ENCODE measurements around the gene MYBL2. TPM values are rescaled to one million over a fixed set of nuclear protein-coding genes. Genes with fewer than 3 reads are reported as not detected.

The MYBL2 gene
- total and polyA plus RNA-seq, 2 donors (not counting 3 experiments of a cell fraction or from before 2014, with no cell fraction given), result 35.7 to 105 TPM

- dilution Hi-C loops (cut with MboI; ENCODE audit: extremely low pct_ligation_motif_present, low sequenced_read_pairs) (no loop called here), intact Hi-C loops (cut with micrococcal nuclease) (no loop called here)
- Histone ChIP-seq H3K4me1 (ENCODE audit: control insufficient read depth, extremely low read depth, insufficient read depth, low read length) (no peaks in the 10 kb centered on the region), H3K9me3 (replicated peaks; ENCODE audit: control insufficient read depth, insufficient read depth, low read length) (no peaks in the 10 kb centered on the region), H3K36me3 (ENCODE audit: control insufficient read depth in 2 of 2, extremely low read depth in 1 of 2, insufficient read depth in 2 of 2, low read length in 2 of 2) (no peaks in the 10 kb centered on the region), H3K9me1 (replicated peaks; ENCODE audit: control insufficient read depth, extremely low read depth, insufficient read depth, low read length) (no peaks in the 10 kb centered on the region), H2AFZ (ENCODE audit: low read depth, low read length) (no peak overlapping the region), H3K4me3 (replicated peaks in 1 of 3; ENCODE audit: insufficient read depth in 1 of 3, low read depth in 1 of 3, low read length in 3 of 3) (no peak overlapping the region), H3K4me2 (ENCODE audit: insufficient read depth, low read length) (no peak overlapping the region), H3K27me3 (ENCODE audit: control insufficient read depth in 2 of 2, insufficient read depth in 2 of 2, low read length in 2 of 2) (peaks cover 0 to 4% of the 10 kb centered on the region in 2 experiments), H4K20me1 (replicated peaks; ENCODE audit: control insufficient read depth, extremely low read depth, insufficient read depth, low read length) (no peaks in the 10 kb centered on the region), H3K9ac (replicated peaks; ENCODE audit: extremely low read depth, insufficient read depth, low read length) (no peak overlapping the region), H3K79me2 (ENCODE audit: control insufficient read depth, insufficient read depth, low read length) (no peaks in the 10 kb centered on the region), H3K27ac (ENCODE audit: insufficient read depth, low read depth, low read length) (no peak overlapping the region)
- ChIA-PET CTCF (interaction anchor here (1.0 to 1.2 kb wide), 2 partner anchors 167 to 336 kb away, joined by 3 read pairs; no protein-coding TSS in a partner anchor), POLR2A (interaction anchor here (0.7 kb wide), 1 partner anchor 1882 kb away, joined by 7 read pairs; no protein-coding TSS in a partner anchor)
- FAIRE-seq (no peak), DNase-seq (ENCODE audit: low read depth, low spot score) (no peak)
- no TSS peak for BruUV-seq (replicated peaks)
- no peak for TF ChIP-seq POLR2AphosphoS5 (IDR thresholded peaks at IDR 0.05; ENCODE audit: insufficient read depth, low read depth, low read length)
- no peak for TF ChIP-seq POLR2A (IDR thresholded peaks at IDR 0.05; ENCODE audit: low read depth, low read length)
- no peak for TF ChIP-seq MYC (IDR thresholded peaks at IDR 0.05; ENCODE audit: low read depth, low read length)
- no peak for TF ChIP-seq GATA2 (IDR thresholded peaks at IDR 0.05; ENCODE audit: insufficient read depth, insufficient read length, low read depth, low read length)
- no peak for TF ChIP-seq FOS (IDR thresholded peaks at IDR 0.05; ENCODE audit: borderline replicate concordance, insufficient read depth, low read length)
- TF ChIP-seq EZH2 (IDR thresholded peaks at IDR 0.05; ENCODE audit: borderline replicate concordance, low read depth, low read length, severe bottlenecking), result no peak
- no peak for TF ChIP-seq JUN (IDR thresholded peaks at IDR 0.05; ENCODE audit: borderline replicate concordance, insufficient read depth, insufficient read length, low read depth)
- TF ChIP-seq CTCF (IDR thresholded peaks at IDR 0.05; ENCODE audit: extremely low read depth in 1 of 2, insufficient read depth in 1 of 2, low read depth in 1 of 2, low read length in 2 of 2), result no peak
- TF ChIP-seq MAX (IDR thresholded peaks at IDR 0.05; ENCODE audit: insufficient read depth, insufficient read length), result no peak
These were observed 77.3 kb downstream of the MYBL2 start for GRCh38 chr20:43744151-43744611.
